Activated T-cell treated with anti-CD3 and anti-CD28 coated beads for 1 hour (primary cell): ENCODE results near the gene MAP2K6.

Source experiments
- DNase-seq: peaks from one replicate; pipeline ENCODE4 v3.0.0-alpha.2; 2020; ENCODE audit warnings: low read depth

The MAP2K6 gene

DNA sequence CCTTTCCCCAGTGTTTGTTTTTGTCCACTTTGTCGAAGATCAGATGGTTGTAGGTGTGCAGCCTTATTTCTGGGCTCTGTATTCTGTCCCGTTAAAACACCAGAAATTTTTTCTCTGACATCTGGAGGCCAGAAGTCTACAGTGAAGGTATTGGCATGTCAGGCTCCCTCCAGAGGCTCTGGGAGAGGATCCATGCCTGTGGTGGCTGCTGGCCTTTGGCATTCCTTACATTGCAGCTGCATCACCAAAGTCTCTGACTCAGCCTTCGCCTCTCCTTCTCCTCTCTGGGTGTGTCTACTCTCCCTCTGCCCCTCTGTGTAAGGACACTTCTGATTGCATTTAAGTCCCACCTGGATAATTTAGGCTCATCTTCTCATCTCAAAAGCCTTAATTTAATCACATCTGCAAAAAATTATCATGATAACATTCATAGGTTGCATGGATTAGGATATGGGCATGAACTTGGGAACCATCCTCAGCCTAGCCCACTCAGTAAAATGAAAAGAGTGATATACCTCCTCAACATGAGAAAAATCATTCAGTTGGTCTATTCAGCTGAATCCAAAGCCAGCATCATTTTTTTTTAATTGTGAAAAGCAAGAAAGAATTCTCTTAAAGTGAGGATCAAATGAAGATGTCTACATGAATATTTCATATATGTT, 78.0 kb downstream of the MAP2K6 start:
- no peak for DNase-seq

DNA sequence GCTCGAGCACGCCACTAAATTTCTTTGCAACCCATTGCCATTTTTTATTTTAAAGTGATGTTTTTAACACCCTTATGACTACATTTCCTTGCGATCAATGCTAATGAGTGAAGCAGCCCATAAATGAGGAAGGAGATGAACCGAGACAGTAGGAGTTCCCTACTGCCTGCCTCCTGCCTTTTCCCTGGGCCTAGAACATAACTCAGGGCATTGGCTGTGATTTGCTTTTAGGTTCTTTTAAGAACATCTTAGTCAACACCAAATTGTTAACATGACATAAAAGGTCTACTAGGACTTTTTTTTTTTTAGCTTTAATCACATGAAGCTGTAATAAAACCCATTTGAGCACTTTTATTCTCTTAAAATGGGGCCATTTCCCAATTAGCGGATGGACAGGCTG, 81.3 kb downstream of the MAP2K6 start:
- DNase-seq = no peak

DNA sequence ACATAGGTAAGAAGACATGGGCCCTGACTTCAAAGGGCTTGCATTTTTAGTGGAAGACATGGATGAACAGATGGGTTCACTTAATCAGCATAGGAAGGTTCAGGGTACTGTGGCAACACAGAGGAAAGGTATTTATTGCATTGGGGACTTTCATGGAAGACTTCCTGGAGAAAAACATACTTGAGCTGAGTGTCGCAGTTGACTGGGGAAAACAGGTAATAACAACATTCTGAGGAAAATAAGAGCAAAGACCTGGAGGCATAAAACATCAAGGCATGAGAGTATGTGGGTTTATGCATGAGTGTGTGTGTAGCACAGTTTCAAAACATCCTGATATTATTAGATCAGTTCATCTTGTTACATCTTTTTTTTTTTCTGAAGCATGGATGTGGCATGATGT, 82.7 kb downstream of the MAP2K6 start:
- DNase-seq = no peak

DNA sequence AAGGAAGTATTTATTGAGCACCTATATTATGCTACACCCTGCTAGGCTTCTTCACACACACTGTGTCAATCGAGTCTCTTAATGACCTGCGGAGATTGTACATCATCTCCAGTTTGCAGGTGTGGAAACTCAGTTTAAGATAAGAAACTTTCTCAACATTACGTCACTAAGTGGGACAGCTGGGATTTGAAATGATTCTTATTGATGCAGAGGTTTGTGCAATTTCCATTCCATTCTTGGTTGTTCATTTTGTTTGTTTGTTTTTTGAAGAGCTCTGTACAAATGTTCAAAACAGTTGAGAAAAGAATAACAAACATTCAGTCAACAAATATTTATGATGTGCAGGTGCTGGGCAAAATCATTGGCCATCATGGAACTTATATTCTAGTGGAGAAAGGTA, 84.8 kb downstream of the MAP2K6 start:
- no peak for DNase-seq

DNA sequence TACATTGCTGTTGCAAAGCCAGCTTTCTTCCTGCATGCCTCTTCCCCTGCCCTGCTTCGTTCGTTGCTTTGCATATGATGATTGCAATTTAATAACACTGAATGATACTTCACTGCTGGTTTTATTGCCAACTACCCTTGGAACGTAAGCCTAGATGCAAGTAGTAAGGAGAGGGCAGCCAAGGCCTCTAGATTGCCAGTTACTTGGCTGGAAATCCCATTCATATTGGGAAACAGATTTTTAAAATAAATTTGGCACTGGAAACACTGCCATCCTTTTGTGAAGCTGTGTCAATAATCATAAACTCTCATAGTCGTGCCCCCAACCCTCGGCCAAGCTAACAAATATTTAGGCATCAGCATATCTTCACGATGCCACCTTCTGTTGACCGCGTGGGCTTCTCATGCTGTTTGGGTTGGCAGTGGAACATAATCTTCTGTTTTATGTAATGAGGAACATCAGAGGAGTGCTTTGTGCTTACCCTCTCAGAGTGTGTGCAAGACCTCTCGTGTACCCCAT, 86.5 kb downstream of the MAP2K6 start:
- DNase-seq = no peak

DNA sequence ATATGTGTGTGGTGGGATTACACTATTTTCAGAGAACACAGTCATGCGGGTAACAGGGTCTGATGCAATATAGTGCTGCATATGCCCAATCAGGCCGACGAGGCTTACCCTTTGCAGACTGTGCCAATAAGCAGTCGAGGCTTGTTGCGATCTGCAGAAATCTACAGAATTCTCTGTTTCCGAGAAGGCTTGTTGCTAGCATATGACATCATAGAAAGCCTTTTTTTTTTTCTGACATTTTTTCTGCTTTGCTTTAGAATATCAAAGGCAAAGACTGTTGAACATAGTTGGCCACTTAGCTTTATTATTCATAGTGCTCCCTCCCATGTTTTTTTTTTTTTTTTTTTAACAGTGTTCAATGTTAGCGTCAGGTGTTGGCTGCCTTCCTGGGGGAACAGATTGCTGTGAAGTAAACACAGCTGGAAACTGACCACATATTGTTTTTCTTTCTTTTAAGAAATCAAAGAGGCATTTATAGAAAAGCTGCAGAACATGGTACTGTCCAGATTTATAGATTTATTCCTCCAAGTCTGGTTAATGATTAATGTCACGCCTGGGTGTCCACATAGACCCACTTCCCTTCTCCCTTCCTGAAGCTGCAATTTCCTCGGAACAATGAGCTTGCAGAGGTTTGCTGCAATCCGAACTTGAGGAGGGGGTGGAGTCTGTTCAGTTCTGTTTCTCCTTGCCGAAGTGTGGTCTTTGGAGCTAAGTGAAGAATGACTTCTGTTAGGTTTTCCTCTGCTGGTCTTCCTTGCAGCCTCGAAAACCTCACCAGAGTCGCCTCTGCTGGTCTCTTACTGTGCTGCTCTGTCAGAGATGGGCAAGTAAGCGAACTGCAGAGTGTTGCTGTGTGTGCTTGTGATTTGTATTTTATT, 87.3 kb downstream of the MAP2K6 start:
- no peak for DNase-seq

DNA sequence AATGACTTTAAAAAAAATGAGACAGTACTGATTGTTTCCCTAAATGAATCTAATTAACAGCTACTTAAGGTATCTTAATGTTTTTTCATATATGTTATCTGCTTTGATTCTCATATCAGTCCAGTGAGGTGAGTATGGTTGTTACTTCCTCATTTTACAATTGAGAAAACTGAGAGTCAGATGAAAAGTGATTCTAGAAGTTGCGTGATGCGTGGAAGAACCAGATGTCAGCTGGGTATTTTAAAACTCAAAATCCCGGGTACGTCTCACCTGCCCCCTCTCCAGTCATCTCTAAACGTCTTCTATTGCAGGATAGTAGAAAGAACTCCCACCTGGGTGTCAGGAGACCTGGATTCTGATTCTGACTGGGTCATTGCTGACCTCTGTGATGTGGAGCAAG, 89.2 kb downstream of the MAP2K6 start:
- DNase-seq = no peak

DNA sequence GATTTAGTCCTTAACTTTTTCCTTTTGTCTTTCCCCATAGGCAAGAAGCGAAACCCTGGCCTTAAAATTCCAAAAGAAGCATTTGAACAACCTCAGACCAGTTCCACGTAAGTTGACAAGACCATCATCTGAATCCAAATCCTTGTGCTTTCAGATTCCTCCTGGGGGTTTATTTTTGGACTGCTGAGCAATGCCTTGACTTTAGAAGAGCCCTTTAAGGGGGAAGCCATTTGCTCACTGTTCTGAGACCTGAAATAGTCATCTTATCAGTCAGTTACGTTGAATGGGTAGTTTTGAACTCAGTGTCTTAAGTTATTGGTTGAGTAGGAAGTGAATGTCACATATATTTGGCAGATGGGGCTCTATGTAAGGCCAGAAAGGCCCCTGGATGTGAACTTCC, 91.2 kb downstream of the MAP2K6 start:
- DNase-seq = no peak

DNA sequence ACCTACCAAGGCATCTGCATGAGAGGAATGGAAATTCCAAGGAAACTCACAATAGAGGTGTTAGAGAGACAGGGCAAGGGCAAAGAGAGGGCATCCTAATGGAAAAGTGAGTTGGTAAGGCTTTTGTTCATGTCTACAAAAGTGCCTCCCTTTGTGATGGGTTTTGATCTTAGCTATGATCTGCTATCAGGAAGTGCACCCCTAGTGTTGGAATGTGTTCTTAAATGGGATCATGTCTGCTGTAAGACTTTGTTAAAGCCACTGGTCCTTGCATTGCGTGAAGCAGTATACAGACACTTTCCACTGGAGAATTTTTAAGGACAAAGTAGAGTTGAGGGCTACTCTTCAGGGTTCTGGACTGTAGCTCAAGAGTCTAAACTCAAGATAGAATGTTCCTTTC, 92.0 kb downstream of the MAP2K6 start:
- DNase-seq = no peak

DNA sequence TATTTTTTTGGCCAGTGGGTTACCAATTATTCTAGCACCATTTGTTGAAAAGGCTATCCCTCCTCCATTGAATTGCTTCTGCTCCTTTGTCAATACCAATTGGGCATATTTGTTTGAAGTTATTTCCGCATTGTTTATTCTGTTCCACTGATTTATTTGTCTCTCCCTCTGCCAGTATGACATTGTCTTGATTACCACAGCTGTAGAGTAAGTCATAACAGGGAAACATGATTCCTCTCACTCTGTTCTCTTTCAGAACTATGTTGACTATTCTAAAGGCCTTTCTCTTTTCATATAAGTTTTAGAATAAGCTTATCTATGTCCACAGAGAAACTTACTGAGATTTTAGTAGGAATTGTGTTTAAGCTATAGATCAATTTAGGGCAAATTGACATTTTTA, 94.3 kb downstream of the MAP2K6 start:
- no peak for DNase-seq

DNA sequence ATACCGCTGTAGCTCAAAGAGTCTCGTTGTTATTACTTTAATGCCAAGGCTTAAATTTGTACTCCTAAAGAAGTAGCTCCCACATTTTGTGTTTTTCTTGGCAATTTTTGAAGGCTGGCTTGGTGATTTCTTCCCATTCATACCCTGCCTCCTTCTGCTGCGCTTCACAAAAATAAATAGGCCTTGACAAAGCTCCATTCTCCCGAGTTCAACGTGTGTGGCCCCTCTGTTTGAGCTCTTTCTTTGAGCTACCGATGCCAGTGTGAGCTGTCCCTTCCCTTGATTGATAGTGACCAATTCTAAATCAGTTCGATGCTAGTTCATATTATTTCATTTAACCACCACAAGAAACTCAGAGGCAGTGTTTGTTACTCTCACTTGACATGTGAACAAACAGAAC, 96.8 kb downstream of the MAP2K6 start:
- no peak for DNase-seq

DNA sequence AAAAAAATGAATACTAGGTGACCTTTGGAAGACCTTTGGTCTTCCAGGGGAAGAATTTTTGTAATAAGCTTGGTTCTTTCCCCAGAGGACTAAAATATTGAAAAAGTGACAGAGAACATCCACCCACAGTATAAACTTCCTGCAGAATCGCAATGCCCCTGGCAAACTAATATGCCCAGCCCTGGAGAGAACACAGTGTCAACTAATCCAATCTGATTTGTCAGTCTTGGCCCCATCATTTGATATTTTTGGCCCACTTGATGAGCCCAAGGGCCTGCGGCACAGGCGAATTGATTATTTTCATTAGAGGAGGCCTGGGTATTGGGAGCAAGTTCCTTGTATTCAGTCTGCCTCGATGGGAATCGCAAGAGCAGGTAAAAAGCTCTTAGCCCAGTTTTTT, 98.4 kb downstream of the MAP2K6 start:
- no peak for DNase-seq

DNA sequence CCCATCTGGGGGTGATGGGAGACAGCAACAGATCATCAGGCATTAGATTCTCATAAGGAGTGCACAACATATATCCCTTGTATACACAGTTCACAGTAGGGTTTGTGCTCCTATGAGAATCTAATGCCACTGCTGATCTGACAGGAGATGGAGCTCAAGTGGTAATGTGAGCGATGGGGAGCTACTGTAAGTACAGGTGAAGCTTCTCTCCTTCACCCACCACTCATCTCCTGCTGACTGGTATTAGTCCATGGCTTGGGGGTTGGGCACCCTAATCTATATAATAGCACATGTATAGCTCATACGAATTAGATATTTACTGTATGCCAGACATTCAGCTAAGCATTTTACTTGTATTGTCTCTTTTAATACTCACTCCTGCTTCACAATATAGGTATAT, 101.7 kb downstream of the MAP2K6 start:
- DNase-seq = no peak

DNA sequence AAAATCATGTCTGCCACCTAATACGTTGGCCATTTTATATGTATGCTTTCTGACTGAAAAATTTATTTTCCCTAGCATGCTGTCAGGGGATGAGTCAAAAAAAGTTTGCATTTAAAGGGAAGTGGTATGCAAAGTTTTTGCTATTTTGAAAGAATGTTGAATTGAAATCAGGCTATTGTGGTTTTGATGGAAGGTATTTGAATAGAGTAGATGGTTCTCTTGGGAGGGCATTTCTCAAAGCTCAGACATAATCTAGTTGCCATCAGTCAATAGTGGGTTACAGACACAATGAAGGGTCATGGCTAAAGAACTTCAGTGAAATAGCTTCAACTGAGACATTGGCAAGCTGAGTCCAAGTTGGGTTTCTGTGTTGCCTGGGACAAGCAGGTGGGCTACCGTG, 102.4 kb downstream of the MAP2K6 start:
- DNase-seq = no peak

DNA sequence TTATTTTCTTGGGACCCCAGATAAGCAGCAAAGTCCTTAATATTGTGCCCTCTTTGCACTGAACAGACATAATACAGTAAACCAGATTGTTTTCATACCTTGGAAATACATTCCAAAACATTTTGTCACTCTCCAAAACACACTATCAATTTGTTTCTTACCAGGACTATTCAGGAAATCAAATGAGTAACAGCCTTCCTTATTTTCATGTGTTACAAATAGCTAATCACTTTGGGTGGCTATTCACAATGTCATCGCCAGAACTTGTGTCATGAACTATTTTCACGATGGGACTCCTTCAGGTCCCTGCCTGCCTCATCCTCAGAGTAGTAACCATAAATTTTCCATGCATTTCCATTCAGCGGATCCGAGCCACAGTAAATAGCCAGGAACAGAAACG, 104.5 kb downstream of the MAP2K6 start:
- no peak for DNase-seq

DNA sequence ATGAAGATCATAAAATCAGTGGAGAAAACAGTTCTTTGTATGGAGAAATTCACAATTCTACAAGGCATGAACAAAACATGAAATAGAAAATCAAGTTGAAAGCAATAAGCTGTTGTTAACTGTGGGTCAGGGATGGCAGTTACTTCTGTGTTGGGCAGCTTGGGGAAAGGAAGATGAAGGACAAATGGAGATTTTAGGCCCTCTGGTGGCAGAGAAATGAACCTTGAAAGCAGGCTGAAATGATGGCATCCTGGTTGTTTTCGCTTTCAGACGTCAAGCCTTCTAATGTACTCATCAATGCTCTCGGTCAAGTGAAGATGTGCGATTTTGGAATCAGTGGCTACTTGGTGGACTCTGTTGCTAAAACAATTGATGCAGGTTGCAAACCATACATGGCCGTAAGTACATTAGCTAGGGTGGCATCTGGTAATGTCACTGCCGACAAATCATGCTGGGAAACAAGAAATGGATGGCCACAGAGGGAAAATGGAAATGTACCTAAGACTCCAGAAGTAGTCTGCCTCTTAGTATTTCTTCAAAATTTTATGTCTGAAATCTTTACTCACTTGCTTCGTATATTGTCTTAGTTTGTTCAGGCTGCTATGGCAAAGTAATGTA, 108.9 kb downstream of the MAP2K6 start:
- no peak for DNase-seq

DNA sequence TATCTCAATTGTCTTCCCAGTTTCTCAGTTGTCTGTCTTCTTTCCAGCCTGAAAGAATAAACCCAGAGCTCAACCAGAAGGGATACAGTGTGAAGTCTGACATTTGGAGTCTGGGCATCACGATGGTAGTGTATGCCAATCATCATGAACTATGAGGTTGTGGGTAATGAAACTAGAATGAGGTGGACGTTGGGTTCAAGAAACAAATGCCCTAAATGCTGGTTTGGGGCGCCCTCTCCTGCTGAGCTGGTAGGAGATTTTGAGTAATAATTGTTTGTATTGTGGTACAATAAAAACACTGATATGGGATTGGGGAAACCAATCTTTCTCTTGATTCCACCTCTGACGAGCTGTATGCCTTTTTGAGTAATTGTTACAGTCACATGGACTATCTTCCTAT, 110.4 kb downstream of the MAP2K6 start:
- DNase-seq = no peak

DNA sequence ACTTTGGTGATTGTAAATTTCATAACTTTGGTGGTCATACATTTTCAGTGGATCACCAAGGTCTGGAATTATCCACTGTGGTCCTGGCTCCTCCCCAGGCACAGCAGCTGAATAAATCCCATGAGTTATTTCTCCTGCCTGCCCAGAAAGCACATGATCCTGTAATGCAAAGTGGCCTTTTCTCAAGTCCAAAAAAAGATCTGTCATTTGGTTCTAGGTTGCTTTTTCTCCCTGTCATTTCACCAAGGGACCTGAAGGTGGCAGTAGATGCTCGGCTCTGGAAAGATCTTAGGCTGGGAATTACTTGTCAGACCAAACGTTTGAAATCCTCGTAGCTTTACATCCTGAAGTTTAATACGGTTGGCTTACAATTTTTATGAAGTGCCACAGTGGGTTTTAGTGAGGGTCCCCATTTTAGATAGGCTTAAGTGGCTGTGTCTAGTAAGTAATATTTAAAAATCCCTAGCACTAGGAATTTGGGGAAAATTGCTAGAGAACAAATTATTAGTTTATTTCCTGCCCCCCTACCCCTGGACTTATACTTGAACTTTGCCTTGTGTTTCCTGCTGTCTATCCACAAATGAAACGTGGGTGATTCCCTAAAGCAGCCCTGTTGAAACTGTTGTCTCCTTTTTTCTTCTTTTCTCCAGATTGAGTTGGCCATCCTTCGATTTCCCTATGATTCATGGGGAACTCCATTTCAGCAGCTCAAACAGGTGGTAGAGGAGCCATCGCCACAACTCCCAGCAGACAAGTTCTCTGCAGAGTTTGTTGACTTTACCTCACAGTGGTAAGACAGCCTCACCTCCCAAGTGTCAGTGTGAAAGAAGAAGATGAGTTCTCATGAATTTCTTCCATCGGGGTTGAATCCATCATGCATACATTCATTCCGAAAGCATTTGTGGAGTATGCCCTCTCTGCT, 111.7 kb downstream of the MAP2K6 start:
- no peak for DNase-seq

DNA sequence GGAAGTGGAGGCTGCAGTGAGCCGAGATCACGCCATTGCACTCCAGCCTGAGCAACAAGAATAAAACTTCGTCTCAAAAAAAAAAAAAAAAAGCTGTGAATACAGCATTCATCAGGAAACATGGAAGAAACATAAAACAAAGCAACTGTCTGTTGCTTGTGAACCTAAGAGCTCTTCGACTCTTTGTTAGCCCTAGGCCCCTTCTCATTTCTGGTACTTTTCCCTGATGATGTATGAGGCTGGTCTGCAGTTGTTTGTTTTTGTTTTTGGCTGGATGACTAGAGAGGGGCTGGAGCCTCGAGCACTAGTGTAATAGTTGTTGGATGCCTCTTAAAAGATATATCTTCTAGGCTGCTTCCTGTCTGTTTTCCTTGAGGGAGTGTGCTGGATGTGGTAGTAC, 113.5 kb downstream of the MAP2K6 start:
- no peak for DNase-seq

DNA sequence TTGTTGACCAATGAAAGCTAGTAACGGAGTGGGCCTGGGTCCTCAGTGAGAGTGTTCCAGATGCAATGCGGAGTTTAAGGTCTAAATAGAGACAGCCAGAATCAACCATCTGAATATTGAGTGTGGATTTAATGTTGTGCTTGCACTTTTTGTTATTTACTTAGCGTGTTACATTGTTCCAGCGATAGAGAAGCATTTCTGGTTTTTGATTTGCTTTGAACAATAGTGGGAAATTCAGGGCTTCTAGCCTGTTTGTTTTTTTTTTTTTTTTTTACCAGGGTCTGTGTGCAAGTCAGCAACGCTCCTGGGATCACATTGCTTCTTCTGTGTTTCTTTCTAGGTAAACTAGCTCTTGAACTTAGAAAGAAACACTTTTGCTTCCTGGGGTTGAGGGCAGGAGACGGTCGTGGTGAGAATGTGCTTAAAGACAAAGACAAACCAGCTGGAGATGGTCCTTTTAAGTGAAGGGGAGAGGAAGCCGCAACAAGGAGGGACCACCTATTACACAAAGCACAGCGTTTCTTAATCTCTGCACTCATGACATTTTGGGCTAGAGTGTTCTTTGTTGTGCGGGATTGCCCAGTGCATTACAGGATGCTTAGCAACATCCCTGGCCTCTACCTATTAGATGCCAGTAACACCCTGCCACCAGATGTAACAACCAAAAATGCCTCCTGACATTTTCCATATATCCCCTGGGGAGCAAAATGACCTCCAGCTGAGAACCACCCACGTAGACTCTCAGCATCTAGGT, 119.2 kb downstream of the MAP2K6 start:
- DNase-seq = no peak

DNA sequence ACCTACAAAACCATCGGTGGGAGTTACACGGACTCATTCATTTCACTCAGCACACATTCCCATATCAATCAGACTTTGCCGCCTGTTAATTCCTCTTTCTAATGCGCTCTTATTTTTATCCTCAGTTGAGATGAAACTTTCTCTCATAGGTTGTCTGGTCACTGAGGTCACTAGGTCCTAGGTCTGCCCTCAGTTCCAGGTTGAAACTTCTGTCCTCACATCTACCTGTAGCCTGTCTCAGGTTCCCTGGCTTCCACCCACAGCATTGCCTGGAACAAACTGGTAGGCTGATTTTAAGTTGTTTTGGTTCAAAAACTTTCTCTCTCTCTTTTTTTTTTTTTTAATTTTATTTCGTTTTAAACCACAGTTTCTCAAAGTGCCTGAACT, 119.7 kb downstream of the MAP2K6 start:
- DNase-seq = no peak
